Mucosa of descending colon (tissue), 3 donors: ENCODE data around the gene ZFP57. TPM values are rescaled to one million over a fixed set of nuclear protein-coding genes. Genes with fewer than 3 reads are reported as not detected.

Experiments used
- ATAC-seq: fragments of 200-7000 bp; cut with Tn5 transposase; one replicate; pipeline ENCODE4 v1.9.1; 2020; ENCODE audit warnings: mild to moderate bottlenecking, moderate library complexity
- DNase-seq, 3 donors: peaks; one replicate each; pipeline ENCODE4 v3.0.0-alpha.2; 2020
- H3K36me3 ChIP-seq: fragments of 200-600 bp; one replicate; pipeline ENCODE4 v1.8.0; 2021; ENCODE audit warnings: low read depth, mild to moderate bottlenecking
- H3K4me1 ChIP-seq: fragments of 200-600 bp; one replicate; pipeline ENCODE4 v1.8.0; 2021; ENCODE audit warnings: low read depth, mild to moderate bottlenecking
- H3K4me3 ChIP-seq: fragments of 200-600 bp; one replicate; pipeline ENCODE4 v1.8.0; 2021; ENCODE audit warnings: mild to moderate bottlenecking
- H3K9me3 ChIP-seq: fragments of 200-600 bp; one replicate; pipeline ENCODE4 v1.8.0; 2021; ENCODE audit warnings: mild to moderate bottlenecking
- CTCF ChIP-seq: fragments of 200-600 bp; IDR thresholded peaks from one replicate; pipeline ENCODE4 v1.8.0; 2022; ENCODE audit warnings: antibody characterized with exemption, mild to moderate bottlenecking
- intact Hi-C, 2 donors: fragments of 100-400 bp; cut with DNase I in 1 of 2; cut with micrococcal nuclease in 1 of 2; formaldehyde crosslinking; loops; one replicate each; pipeline versions ENCODE4 v1.11.0 to v1.11.1; 2022; cut with DNase I, micrococcal nuclease
- total RNA-seq, 3 donors: library from RNA; stranded (reverse); fragmentation: NEBNext Ultra II Directional in 2 of 3; extraction: Animal tissue kit (Norgen Biotek cat#: 25700) in 2 of 3; gene quantifications; one replicate each; pipeline versions ENCODE4 v1.2.1 to v1.2.4, GENCODE V29; 2021 to 2023
- donor health status: DM: no; HTN: no; CAD: no; lungs with moderate emphysema.
- donor health status: DM: no; HTN: no; CAD: no.
- donor health status: DM: no; HTN: yes; CAD: no.

Gene ZFP57
- total RNA-seq, 3 donors from 2014 or later, result not detected

GRCh38 chr6:29705389-29706231, 24.7 kb upstream of the ZFP57 start:
- no peaks in the 10 kb centered on the region for H3K9me3 ChIP-seq
- H3K4me1 ChIP-seq, result peaks cover 2% of the 10 kb centered on the region
- ATAC-seq (peak; percentile 31), DNase-seq (peak in 1 of 3 donors; percentile 68)
- no peak for TF ChIP-seq CTCF
- no peaks in the 10 kb centered on the region for H3K36me3 ChIP-seq
- H3K4me3 ChIP-seq, result no peak overlapping the region
- intact Hi-C loops, result loop anchor here (5.0 to 10.0 kb wide), 2 partner anchors 127 to 129 kb away; no protein-coding TSS in a partner anchor

- H3K36me3 ChIP-seq, result no peaks in the 10 kb centered on the region
- intact Hi-C loops, result loop anchor here in 1 of 2 donors (10.0 kb wide), 1 partner anchor 132 kb away; no protein-coding TSS in a partner anchor
- DNase-seq, result peak; percentile 48 to 80 (median 71)
Measured at GRCh38 chr6:29702519-29703103, 21.7 kb upstream of the ZFP57 start.

GRCh38 chr6:29696147-29697125, 15.5 kb upstream of the ZFP57 start:
- Histone ChIP-seq H3K4me1 (no peaks in the 10 kb centered on the region), H3K9me3 (no peaks in the 10 kb centered on the region), H3K36me3 (no peaks in the 10 kb centered on the region), H3K4me3 (no peak overlapping the region)
- intact Hi-C loops, result no loop called here
- DNase-seq (no peak), ATAC-seq (no peak)
- no peak for TF ChIP-seq CTCF

More at GRCh38 chr6:29702519-29703103, 21.7 kb upstream of the ZFP57 start:
- TF ChIP-seq CTCF, result peak; percentile 67
- Histone ChIP-seq H3K4me3 (no peak overlapping the region), H3K4me1 (peaks cover 2% of the 10 kb centered on the region), H3K9me3 (no peaks in the 10 kb centered on the region)
- ATAC-seq, result peak; percentile 84

- no peaks in the 10 kb centered on the region for H3K9me3 ChIP-seq
- no peaks in the 10 kb centered on the region for H3K4me1 ChIP-seq
- no peaks in the 10 kb centered on the region for H3K36me3 ChIP-seq
- no peak overlapping the region for H3K4me3 ChIP-seq
- ATAC-seq (no peak), DNase-seq (no peak)
- no peak for TF ChIP-seq CTCF
- intact Hi-C loops, result no loop called here
Measured at GRCh38 chr6:29694637-29695036, 13.7 kb upstream of the ZFP57 start.

- no peak for ATAC-seq
- no peaks in the 10 kb centered on the region for H3K9me3 ChIP-seq
- H3K4me3 ChIP-seq, result no peak overlapping the region
- no peaks in the 10 kb centered on the region for H3K4me1 ChIP-seq
- no peak for TF ChIP-seq CTCF
- DNase-seq, result no peak
- intact Hi-C loops, result no loop called here
- H3K36me3 ChIP-seq, result no peaks in the 10 kb centered on the region
Measured at GRCh38 chr6:29685718-29686326, 4.9 kb upstream of the ZFP57 start.
